Ovary (tissue), 9 donors: ENCODE measurements around the gene LPGAT1. TPM values are rescaled to one million over a fixed set of nuclear protein-coding genes. Genes with fewer than 3 reads are reported as not detected.

Source experiments
- DNase-seq, 5 donors: peaks; one replicate each; pipeline ENCODE4 v3.0.0-alpha.2; 2019 to 2020
- H3K27ac ChIP-seq, 2 donors: fragments of 200-600 bp; one replicate each; pipeline versions ENCODE4 v1.5.1 to v1.8.0; 2019 to 2022
- H3K27me3 ChIP-seq: fragments of 200-600 bp; one replicate; pipeline ENCODE4 v1.8.0; 2022
- H3K36me3 ChIP-seq: fragments of 200-600 bp; sonication (generic); one replicate; pipeline ENCODE4 v1.5.1; 2019
- H3K4me1 ChIP-seq: one replicate; pipeline ENCODE4 v1.8.1; 2013; ENCODE audit warnings: mild to moderate bottlenecking, moderate library complexity; ENCODE audit not compliant: insufficient read depth
- H3K4me3 ChIP-seq: fragments of 200-600 bp; sonication (generic); one replicate; pipeline ENCODE4 v1.5.1; 2017
- H3K9me3 ChIP-seq, 2 donors: fragments of 200-600 bp in 1 of 2; sonication (generic) in 1 of 2; one replicate each; pipeline versions ENCODE4 v1.5.1 to v1.8.1; 2013 to 2019; ENCODE audit warnings: mild to moderate bottlenecking in 1 of 2, moderate library complexity in 1 of 2
- EP300 ChIP-seq: sonication (generic); formaldehyde crosslinking; IDR thresholded peaks from one replicate; pipeline ENCODE4 v1.6.1; 2017; ENCODE audit warnings: antibody characterized with exemption
- POLR2A ChIP-seq: fragments of 450-650 bp; IDR thresholded peaks from one replicate; pipeline ENCODE4 v1.6.1; 2017; ENCODE audit warnings: antibody characterized with exemption, mild to moderate bottlenecking, moderate library complexity
- WGBS, 3 donors: extraction: QIAGEN DNeasy Blood & Tissue Kit in 1 of 3; methylation state at CpG; one replicate each; pipeline versions ENCODE4 v1.1.5 to v1.1.7; 2013 to 2017; 5-methylcytosine and 5-hydroxymethylcytosine counted together
- intact Hi-C, 4 donors: fragments of 100-400 bp; cut with DNase I; formaldehyde crosslinking; loops; one replicate each; pipeline versions ENCODE4 v1.11.0 to v1.15.1; 2022 to 2023
- polyA plus RNA-seq, 2 donors: library from polyadenylated mRNA; stranded (reverse); fragments of 200-250 nt in 1 of 2; fragments of 350-450 nt in 1 of 2; fragmentation: Illumina TruSeq in 1 of 2; extraction: RNeasy Lipid Tissue Mini Kit (QIAGEN cat#74804) in 1 of 2; gene quantifications; one replicate each; pipeline ENCODE4 v1.2.3, GENCODE V29; 2013 to 2014
- total RNA-seq, 7 donors: library from RNA; depleted of rRNA in 2 of 7; stranded (reverse); fragments of >200 nt in 2 of 7; fragmentation: NEBNext Ultra II Directional in 3 of 7; extraction: Animal tissue kit (Norgen Biotek cat#: 25700) in 3 of 7; gene quantifications; one replicate each; pipeline versions ENCODE4 v1.1.0 to v1.2.4, GENCODE V29; 2016 to 2023
- TF ChIP-seq, protein P1 (sequence below), 3 donors: fragments of 450-650 bp in 2 of 3; fragments of 200-600 bp in 1 of 3; IDR thresholded peaks; one replicate each; pipeline versions ENCODE4 v1.5.1 to v1.8.0; 2016 to 2022; ENCODE audit warnings: antibody characterized with exemption in 3 of 3, mild to moderate bottlenecking in 1 of 3
- donor health status: DM: no; HTN: no; CAD: no; lungs with moderate emphysema.
- donor health status: DM: no; HTN: no; CAD: no.
- donor health status: Bipolar disorder and iron deficiency.
- donor health status: DM: yes; HTN: yes; CAD: no.
- donor health status: DM: no; HTN: no; CAD: no.
- donor health status: DM: yes; HTN: yes; CAD: no.

LPGAT1 gene
- total and polyA plus RNA-seq, 9 donors, result 6.3 to 32.7 (median 26.1) TPM

DNA sequence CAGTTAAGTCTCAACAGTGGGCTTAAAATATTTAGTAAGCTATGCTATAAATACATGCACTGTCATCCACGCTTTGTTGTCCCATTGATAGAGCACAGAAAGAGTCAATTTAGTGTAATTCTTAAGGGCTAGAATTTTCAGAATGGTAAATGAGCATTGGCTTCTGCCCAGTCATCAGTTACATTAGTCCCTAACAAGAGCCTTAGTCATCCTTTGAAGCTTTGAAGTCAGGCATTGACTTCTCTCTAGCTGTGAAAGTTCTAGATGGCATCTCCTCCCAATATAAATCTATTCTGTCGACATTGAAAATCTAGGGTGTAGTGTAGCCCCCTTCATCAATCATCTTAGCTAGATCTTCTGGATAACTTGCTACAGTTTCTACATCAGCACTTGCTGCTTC is 12.0 kb upstream of the LPGAT1 start:
- Histone ChIP-seq H3K36me3 (no peaks in the 10 kb centered on the region), H3K9me3 (no peaks in the 10 kb centered on the region), H3K27me3 (no peaks in the 10 kb centered on the region), H3K27ac (no peak overlapping the region), H3K4me3 (no peak overlapping the region), H3K4me1 (no peaks in the 10 kb centered on the region)
- TF ChIP-seq, protein P1, sequence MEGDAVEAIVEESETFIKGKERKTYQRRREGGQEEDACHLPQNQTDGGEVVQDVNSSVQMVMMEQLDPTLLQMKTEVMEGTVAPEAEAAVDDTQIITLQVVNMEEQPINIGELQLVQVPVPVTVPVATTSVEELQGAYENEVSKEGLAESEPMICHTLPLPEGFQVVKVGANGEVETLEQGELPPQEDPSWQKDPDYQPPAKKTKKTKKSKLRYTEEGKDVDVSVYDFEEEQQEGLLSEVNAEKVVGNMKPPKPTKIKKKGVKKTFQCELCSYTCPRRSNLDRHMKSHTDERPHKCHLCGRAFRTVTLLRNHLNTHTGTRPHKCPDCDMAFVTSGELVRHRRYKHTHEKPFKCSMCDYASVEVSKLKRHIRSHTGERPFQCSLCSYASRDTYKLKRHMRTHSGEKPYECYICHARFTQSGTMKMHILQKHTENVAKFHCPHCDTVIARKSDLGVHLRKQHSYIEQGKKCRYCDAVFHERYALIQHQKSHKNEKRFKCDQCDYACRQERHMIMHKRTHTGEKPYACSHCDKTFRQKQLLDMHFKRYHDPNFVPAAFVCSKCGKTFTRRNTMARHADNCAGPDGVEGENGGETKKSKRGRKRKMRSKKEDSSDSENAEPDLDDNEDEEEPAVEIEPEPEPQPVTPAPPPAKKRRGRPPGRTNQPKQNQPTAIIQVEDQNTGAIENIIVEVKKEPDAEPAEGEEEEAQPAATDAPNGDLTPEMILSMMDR (IDR thresholded peaks at IDR 0.05), result no peak
- TF ChIP-seq POLR2A (no peak), EP300 (no peak)
- no peak for DNase-seq
- 87 to 96% (median 92%) methylated on average over 2 of the region's 2 CpGs for WGBS, 3 donors
- intact Hi-C loops, result no loop called here

DNA sequence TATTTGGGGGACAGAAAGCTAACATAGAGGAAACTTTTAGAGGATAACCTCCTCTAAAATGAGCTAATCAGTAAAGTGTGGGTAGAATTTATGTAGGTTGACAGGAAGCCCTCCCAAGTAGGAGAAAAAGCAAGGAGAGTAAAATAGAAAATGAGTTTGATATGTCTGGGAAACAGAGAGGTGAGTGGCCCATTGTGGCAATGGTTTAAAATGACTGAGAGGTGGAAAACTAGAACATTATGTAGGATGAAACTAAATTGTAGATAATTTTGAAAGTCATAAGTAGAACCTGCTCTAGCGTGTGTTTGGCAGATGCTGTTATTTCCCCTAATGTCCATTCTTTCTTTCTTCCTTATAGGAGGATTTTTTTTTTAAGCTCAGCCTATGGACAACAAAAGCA is 8.5 kb upstream of the LPGAT1 start:
- 82 to 91% (median 84%) methylated on average over 1 of the region's 1 CpG for WGBS, 3 donors
- Histone ChIP-seq H3K36me3 (no peaks in the 10 kb centered on the region), H3K4me1 (no peaks in the 10 kb centered on the region), H3K27me3 (no peaks in the 10 kb centered on the region), H3K9me3 (no peaks in the 10 kb centered on the region), H3K4me3 (no peak overlapping the region), H3K27ac (no peak overlapping the region)
- intact Hi-C loops, result loop anchor here in 3 of 4 donors (10.0 kb wide), 3 partner anchors 134 to 154 kb away; no protein-coding TSS in a partner anchor
- TF ChIP-seq EP300, result no peak
- TF ChIP-seq, protein P1 (IDR thresholded peaks at IDR 0.05), result no peak
- TF ChIP-seq POLR2A, result no peak
- no peak for DNase-seq

DNA sequence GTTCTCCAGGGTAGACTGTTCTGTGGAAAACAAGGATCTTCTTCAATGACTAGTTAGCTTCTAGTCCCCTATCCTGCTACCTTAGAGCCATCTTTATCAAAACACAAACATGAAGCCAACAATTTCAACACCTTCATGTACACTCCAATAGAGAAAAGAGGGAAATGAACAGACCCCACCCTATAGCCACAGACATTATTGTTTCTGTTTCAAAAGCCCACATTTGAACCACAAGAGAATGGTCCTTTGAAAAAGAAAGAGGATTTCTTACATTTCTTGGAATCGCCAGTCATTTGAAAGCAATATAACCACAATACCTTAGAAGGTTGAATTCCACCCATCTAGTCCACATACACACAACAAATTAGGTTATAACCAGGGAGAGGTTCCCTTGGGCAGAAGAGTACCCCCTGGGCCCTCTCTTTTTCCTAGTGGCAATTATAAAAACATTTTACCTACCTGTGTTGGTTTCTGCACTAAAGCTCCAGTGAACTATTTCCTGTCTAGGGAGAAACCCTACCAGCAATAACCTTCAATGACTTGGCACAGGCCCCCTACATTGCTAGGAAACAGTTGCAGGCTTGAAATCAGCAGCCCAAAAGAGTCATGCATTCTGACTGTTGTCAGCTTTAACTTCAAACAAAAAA is 2.7 kb upstream of the LPGAT1 start:
- H3K4me1 ChIP-seq, result peaks cover 2% of the 10 kb centered on the region
- no peaks in the 10 kb centered on the region for H3K9me3 ChIP-seq
- WGBS, 3 donors, result 91 to 100% (median 97%) methylated on average over 1 of the region's 1 CpG
- H3K27me3 ChIP-seq, result no peaks in the 10 kb centered on the region
- TF ChIP-seq EP300, result no peak
- no peak for TF ChIP-seq POLR2A
- TF ChIP-seq, protein P1 (IDR thresholded peaks at IDR 0.05), result no peak
- no peak overlapping the region for H3K27ac ChIP-seq
- DNase-seq, result no peak
- intact Hi-C loops, result loop anchor here in 3 of 4 donors (10.0 kb wide), 3 partner anchors 128 to 148 kb away; no protein-coding TSS in a partner anchor
- H3K36me3 ChIP-seq, result no peaks in the 10 kb centered on the region
- no peak overlapping the region for H3K4me3 ChIP-seq

DNA sequence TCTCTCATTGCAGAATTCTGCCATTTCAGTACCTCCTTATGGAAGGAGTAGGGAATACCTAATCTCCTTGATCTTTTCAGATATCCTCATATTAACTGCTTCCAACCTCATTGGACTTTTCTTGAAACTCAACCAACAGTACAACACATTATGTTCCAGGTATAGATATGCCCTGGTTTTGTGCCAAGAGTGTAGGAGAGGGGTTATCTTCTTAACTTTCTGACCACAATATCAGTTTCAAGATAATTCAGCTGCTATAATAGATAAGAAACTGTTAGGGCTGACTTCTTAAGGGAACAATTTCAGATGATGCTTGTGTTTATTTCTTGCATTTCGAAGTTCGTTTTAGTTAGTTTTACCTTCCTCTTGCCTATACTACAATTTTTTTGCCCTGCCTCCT is 2.1 kb upstream of the LPGAT1 start:
- no peaks in the 10 kb centered on the region for H3K9me3 ChIP-seq
- no peak overlapping the region for H3K27ac ChIP-seq
- H3K27me3 ChIP-seq, result no peaks in the 10 kb centered on the region
- TF ChIP-seq EP300 (no peak), POLR2A (no peak)
- TF ChIP-seq, protein P1 (IDR thresholded peaks at IDR 0.05), result no peak
- H3K4me3 ChIP-seq, result no peak overlapping the region
- intact Hi-C loops, result loop anchor here in 3 of 4 donors (10.0 kb wide), 3 partner anchors 128 to 148 kb away; no protein-coding TSS in a partner anchor
- no peak for DNase-seq
- peaks cover 3% of the 10 kb centered on the region for H3K4me1 ChIP-seq
- 44 to 92% (median 73%) methylated on average over 2 of the region's 2 CpGs for WGBS, 3 donors
- no peaks in the 10 kb centered on the region for H3K36me3 ChIP-seq
